ENCODE measurements around the gene LRRC3.

LRRC3 gene

GRCh38 chr21:44448651-44449131, 6.6 kb upstream of the LRRC3 start:
- no peak for TF ChIP-seq EZH2 (optimal IDR thresholded peaks at IDR 0.05; ENCODE audit: low read depth, low read length)
- TF ChIP-seq EZH2phosphoT487 (IDR thresholded peaks at IDR 0.05; ENCODE audit: low read length): no peak
- TF ChIP-seq CTCF (IDR thresholded peaks at IDR 0.05; ENCODE audit: low read length): no peak
- Histone ChIP-seq H3K27me3 (replicated peaks; ENCODE audit: insufficient read depth, low read length) (peaks cover 100% of the 10 kb centered on the region), H4K20me1 (ENCODE audit: insufficient read depth, low read length) (no peaks in the 10 kb centered on the region), H3K9ac (ENCODE audit: low read length) (no peak overlapping the region), H3K4me3 (ENCODE audit: low read length) (no peak overlapping the region), H3K4me2 (ENCODE audit: low read depth, low read length) (no peak overlapping the region), H3K4me1 (ENCODE audit: low read length) (no peaks in the 10 kb centered on the region), H3F3A (ENCODE audit: insufficient read depth, low read length) (no peaks in the 10 kb centered on the region), H2AFZ (ENCODE audit: low read length) (no peak overlapping the region), H3K36me3 (replicated peaks; ENCODE audit: insufficient read depth, low read length) (no peaks in the 10 kb centered on the region), H3K79me2 (ENCODE audit: low read length) (no peaks in the 10 kb centered on the region), H3K9me2 (replicated peaks; ENCODE audit: insufficient read depth, low read length) (no peaks in the 10 kb centered on the region), H3K9me3 (replicated peaks; ENCODE audit: insufficient read depth, low read length) (no peaks in the 10 kb centered on the region), H3K27ac (ENCODE audit: low read length) (no peak overlapping the region)
- DNase-seq: no peak

DNA sequence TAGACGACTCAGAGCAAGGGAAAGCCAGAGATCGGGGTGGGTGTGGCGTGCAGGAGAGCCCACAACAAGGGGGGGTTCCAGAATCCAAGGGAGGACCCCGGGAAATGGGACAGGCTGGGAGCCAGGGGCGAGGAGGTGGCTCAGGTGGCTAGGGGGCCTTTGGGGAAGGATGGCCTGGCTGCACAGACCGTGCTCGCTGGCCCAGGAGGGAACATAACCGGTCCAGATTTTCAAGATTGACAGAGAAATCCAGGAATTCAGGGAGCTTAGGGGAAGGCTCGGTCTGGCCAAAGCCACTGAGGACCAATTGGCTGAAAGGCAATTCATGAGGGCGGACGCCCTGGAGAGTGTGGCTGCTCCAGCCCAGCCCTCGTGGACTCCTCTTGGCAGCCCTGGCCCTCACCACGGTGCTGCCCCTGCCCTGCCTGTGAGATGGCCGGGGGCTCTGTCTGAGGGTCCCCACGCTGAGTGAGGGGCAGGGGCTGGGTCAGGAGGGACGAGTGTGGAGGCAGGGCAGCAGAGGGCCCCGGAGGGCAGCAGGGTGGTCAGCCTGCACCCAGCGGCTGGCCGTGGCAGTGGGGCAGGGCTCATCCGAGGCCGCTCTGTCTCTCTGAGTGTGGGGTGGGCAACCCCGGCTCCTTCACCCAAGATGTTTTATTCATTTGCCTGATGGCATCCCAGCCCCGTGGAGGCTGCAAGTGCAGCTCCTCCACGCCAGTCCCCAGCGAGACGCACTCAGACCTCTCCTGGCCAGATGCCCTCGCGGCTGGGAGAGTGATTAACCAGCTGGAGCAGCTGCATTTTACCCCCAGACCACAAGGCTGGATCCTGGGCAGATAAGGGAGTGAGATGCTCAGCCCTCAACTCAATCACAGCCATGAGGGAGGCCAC, 5.6 kb upstream of the LRRC3 start:
- Histone ChIP-seq H3K79me2 (ENCODE audit: low read length) (no peaks in the 10 kb centered on the region), H3K27me3 (replicated peaks; ENCODE audit: insufficient read depth, low read length) (peaks cover 100% of the 10 kb centered on the region), H3K9me3 (replicated peaks; ENCODE audit: insufficient read depth, low read length) (no peaks in the 10 kb centered on the region), H3K36me3 (replicated peaks; ENCODE audit: insufficient read depth, low read length) (no peaks in the 10 kb centered on the region), H3K4me1 (ENCODE audit: low read length) (no peaks in the 10 kb centered on the region), H2AFZ (ENCODE audit: low read length) (no peak overlapping the region), H3K4me3 (ENCODE audit: low read length) (no peak overlapping the region), H3F3A (ENCODE audit: insufficient read depth, low read length) (no peaks in the 10 kb centered on the region), H4K20me1 (ENCODE audit: insufficient read depth, low read length) (no peaks in the 10 kb centered on the region), H3K27ac (ENCODE audit: low read length) (no peak overlapping the region), H3K4me2 (ENCODE audit: low read depth, low read length) (no peak overlapping the region), H3K9ac (ENCODE audit: low read length) (no peak overlapping the region), H3K9me2 (replicated peaks; ENCODE audit: insufficient read depth, low read length) (no peaks in the 10 kb centered on the region)
- TF ChIP-seq EZH2 (optimal IDR thresholded peaks at IDR 0.05; ENCODE audit: low read depth, low read length) (no peak), EZH2phosphoT487 (IDR thresholded peaks at IDR 0.05; ENCODE audit: low read length) (no peak), CTCF (IDR thresholded peaks at IDR 0.05; ENCODE audit: low read length) (no peak)
- DNase-seq: no peak

DNA sequence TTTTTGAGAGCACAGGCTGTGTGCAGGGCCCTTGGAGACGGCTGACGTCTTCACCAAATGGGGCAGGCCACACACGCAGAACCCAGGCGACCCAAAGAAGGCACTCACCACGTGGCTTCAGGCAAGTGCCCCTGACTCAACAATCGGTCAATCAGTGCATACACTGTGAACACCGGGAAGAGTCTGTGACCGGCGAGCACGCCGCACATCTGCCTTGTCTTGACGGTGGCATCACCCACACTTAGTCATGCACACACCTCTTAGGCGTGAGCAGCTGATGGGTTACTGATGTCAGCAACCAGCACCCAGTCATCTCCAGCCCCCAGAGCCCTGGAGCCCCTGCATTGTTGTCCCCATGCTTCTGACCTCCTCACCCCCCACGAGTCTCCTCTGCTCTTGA, 4.9 kb upstream of the LRRC3 start:
- no peaks in the 10 kb centered on the region for H4K20me1 ChIP-seq (ENCODE audit: insufficient read depth, low read length)
- no peaks in the 10 kb centered on the region for H3K9me3 ChIP-seq (replicated peaks; ENCODE audit: insufficient read depth, low read length)
- no peak overlapping the region for H2AFZ ChIP-seq (ENCODE audit: low read length)
- H3K4me2 ChIP-seq (ENCODE audit: low read depth, low read length): no peak overlapping the region
- no peak overlapping the region for H3K27ac ChIP-seq (ENCODE audit: low read length)
- DNase-seq: no peak
- H3F3A ChIP-seq (ENCODE audit: insufficient read depth, low read length): no peaks in the 10 kb centered on the region
- H3K9ac ChIP-seq (ENCODE audit: low read length): no peak overlapping the region
- H3K4me1 ChIP-seq (ENCODE audit: low read length): no peaks in the 10 kb centered on the region
- TF ChIP-seq EZH2phosphoT487 (IDR thresholded peaks at IDR 0.05; ENCODE audit: low read length): no peak
- H3K79me2 ChIP-seq (ENCODE audit: low read length): no peaks in the 10 kb centered on the region
- H3K4me3 ChIP-seq (ENCODE audit: low read length): no peak overlapping the region
- no peaks in the 10 kb centered on the region for H3K9me2 ChIP-seq (replicated peaks; ENCODE audit: insufficient read depth, low read length)
- H3K36me3 ChIP-seq (replicated peaks; ENCODE audit: insufficient read depth, low read length): no peaks in the 10 kb centered on the region
- peaks cover 95% of the 10 kb centered on the region for H3K27me3 ChIP-seq (replicated peaks; ENCODE audit: insufficient read depth, low read length)

DNA sequence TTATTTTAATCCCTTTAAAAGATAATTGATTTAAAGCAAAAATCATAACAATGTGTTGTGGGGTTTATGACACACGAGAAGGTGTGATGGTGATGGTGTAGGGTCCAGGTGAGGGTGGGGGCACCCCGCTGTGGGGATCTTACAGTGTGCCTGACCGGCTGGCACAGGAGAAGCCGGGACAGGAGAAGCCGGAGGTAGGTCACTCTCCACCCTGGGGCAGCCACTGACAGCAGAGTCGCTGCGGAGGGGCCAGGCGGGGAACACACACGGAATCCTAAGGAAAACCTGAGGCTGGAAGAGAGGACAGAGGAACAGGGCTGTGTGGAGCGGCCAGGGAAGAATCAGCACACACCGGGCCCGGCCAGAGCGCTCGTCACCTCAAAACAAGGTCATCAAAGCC, 4.3 kb upstream of the LRRC3 start:
- Histone ChIP-seq H3K36me3 (replicated peaks; ENCODE audit: insufficient read depth, low read length) (no peaks in the 10 kb centered on the region), H3K27ac (ENCODE audit: low read length) (no peak overlapping the region), H3K9ac (ENCODE audit: low read length) (no peak overlapping the region), H4K20me1 (ENCODE audit: insufficient read depth, low read length) (no peaks in the 10 kb centered on the region), H3K79me2 (ENCODE audit: low read length) (no peaks in the 10 kb centered on the region), H3K27me3 (replicated peaks; ENCODE audit: insufficient read depth, low read length) (peaks cover 92% of the 10 kb centered on the region), H3F3A (ENCODE audit: insufficient read depth, low read length) (no peaks in the 10 kb centered on the region), H2AFZ (ENCODE audit: low read length) (no peak overlapping the region), H3K9me3 (replicated peaks; ENCODE audit: insufficient read depth, low read length) (no peaks in the 10 kb centered on the region), H3K4me1 (ENCODE audit: low read length) (no peaks in the 10 kb centered on the region), H3K4me2 (ENCODE audit: low read depth, low read length) (no peak overlapping the region), H3K9me2 (replicated peaks; ENCODE audit: insufficient read depth, low read length) (no peaks in the 10 kb centered on the region), H3K4me3 (ENCODE audit: low read length) (no peak overlapping the region)
- TF ChIP-seq EZH2phosphoT487 (IDR thresholded peaks at IDR 0.05; ENCODE audit: low read length) (no peak), CTCF (IDR thresholded peaks at IDR 0.05; ENCODE audit: low read length) (no peak), EZH2 (optimal IDR thresholded peaks at IDR 0.05; ENCODE audit: low read depth, low read length) (no peak)
- DNase-seq: no peak

Data from MM.1S (cell line).